Dendritic cell treated with granulocyte-macrophage colony-stimulating factor and Interleukin-4, amounts not matched to agents 40 ng/mL and 50 ng/mL, for 4 days (primary cell): ENCODE results near the gene HCK.

Source experiments
- H3K27ac Mint-ChIP-seq: one replicate; pipeline ENCODE4 v1.8.0; 2022; ENCODE audit warnings: mild to moderate bottlenecking, mixed read lengths
- H3K27me3 Mint-ChIP-seq: one replicate; pipeline ENCODE4 v1.8.0; 2022; ENCODE audit warnings: mild to moderate bottlenecking, mixed read lengths
- H3K36me3 Mint-ChIP-seq: one replicate; pipeline ENCODE4 v1.8.0; 2022; ENCODE audit warnings: low read depth, mixed read lengths
- H3K4me1 Mint-ChIP-seq: one replicate; pipeline ENCODE4 v1.8.0; 2022; ENCODE audit warnings: low read depth, mixed read lengths
- H3K4me3 Mint-ChIP-seq: one replicate; pipeline ENCODE4 v1.8.0; 2022; ENCODE audit warnings: mild to moderate bottlenecking, moderate library complexity, mixed read lengths
- H3K9me3 Mint-ChIP-seq: one replicate; pipeline ENCODE4 v1.8.0; 2022; ENCODE audit warnings: mixed read lengths
- intact Hi-C: fragments of 100-400 bp; cut with micrococcal nuclease; formaldehyde crosslinking; loops from one replicate; pipeline ENCODE4 v1.15.0; 2022

HCK gene

DNA sequence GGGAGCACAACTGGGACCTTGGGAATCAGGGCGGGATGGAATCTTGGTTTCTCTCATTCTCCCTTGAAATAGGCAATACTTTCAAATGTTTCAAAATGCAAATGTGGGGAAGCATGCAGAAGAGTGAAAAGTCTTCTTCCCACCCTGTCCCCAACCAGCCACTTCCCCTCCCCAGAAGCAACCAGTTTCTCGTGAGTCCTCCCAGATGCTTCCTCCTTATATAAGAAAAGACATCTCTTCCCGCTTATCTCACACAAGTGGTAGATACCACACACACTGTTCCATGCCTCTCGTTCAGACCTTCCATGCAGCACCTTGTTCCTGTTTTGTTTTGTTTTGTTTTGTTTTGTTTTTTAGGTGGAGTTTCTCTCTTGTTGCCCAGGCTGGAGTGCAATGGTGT is 25.1 kb downstream of the HCK start:
- intact Hi-C loops: loop anchor here (1.0 to 5.0 kb wide), 2 partner anchors 9 to 35 kb away; no protein-coding TSS in a partner anchor
- H3K27me3 Mint-ChIP-seq: no peaks in the 10 kb centered on the region
- peaks cover 100% of the 10 kb centered on the region for H3K36me3 Mint-ChIP-seq
- H3K9me3 Mint-ChIP-seq: no peaks in the 10 kb centered on the region
- H3K4me3 Mint-ChIP-seq: peak overlapping the region; percentile 27
- peak overlapping the region; percentile 59 for H3K27ac Mint-ChIP-seq
- H3K4me1 Mint-ChIP-seq: peaks cover 82% of the 10 kb centered on the region

- no peak overlapping the region for H3K4me3 Mint-ChIP-seq
- no peaks in the 10 kb centered on the region for H3K9me3 Mint-ChIP-seq
- peak overlapping the region; percentile 72 for H3K27ac Mint-ChIP-seq
- H3K36me3 Mint-ChIP-seq: peaks cover 100% of the 10 kb centered on the region
- H3K27me3 Mint-ChIP-seq: no peaks in the 10 kb centered on the region
- intact Hi-C loops: loop anchor here (5.0 kb wide), 1 partner anchor 36 kb away; no protein-coding TSS in a partner anchor
- peaks cover 81% of the 10 kb centered on the region for H3K4me1 Mint-ChIP-seq
Measured at GRCh38 chr20:32078322-32078721, 26.3 kb downstream of the HCK start.

DNA sequence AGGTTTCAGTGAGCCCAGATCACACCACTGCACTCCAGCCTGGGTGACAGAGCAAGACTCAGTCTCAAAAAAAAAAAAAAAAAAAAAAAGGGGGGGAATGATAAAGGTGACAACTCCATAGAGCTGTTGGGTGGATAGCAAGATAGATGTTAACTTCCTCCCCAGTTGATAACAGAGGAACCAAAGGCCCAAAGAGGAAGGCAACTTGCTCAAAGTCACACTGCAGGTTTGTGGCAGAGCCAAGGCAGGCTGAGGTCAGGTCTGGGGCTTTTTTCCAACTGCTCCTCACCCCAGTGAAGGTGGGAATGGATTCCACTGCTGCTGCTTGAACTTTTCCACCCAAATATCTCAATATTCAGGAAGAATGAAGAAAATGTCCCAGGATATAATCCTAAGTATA is 26.7 kb downstream of the HCK start:
- peaks cover 100% of the 10 kb centered on the region for H3K36me3 Mint-ChIP-seq
- H3K9me3 Mint-ChIP-seq: no peaks in the 10 kb centered on the region
- H3K27me3 Mint-ChIP-seq: no peaks in the 10 kb centered on the region
- H3K4me3 Mint-ChIP-seq: no peak overlapping the region
- H3K4me1 Mint-ChIP-seq: peaks cover 82% of the 10 kb centered on the region
- intact Hi-C loops: loop anchor here (5.0 kb wide), 1 partner anchor 36 kb away; no protein-coding TSS in a partner anchor
- H3K27ac Mint-ChIP-seq: peak overlapping the region; percentile 72

- Mint-ChIP-seq H3K9me3 (no peaks in the 10 kb centered on the region), H3K4me1 (peaks cover 80% of the 10 kb centered on the region), H3K36me3 (peaks cover 100% of the 10 kb centered on the region), H3K27me3 (no peaks in the 10 kb centered on the region), H3K27ac (peak overlapping the region; percentile 72), H3K4me3 (no peak overlapping the region)
- intact Hi-C loops: loop anchor here (5.0 kb wide), 1 partner anchor 37 kb away; no protein-coding TSS in a partner anchor
Measured at GRCh38 chr20:32079655-32080109, 27.6 kb downstream of the HCK start.

DNA sequence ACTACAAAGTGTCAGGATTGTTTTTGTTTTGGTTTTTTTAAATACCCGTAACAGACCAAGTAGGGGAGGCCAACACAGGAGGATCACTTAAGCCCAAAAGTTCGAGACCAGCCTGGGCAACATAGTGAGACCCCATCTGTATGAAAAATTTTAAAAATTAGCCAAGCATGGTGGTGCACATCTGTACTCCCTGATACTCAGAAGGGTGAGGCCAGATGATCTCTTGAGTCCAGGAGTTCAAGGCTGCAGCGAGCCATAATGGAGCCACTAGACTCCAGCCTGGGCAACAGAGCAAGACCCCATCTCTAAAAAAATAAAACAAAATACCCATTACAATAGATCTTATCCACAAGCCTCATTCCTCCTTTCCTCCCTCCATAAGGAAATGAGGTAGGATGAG is 28.7 kb downstream of the HCK start:
- Mint-ChIP-seq H3K4me1 (peaks cover 78% of the 10 kb centered on the region), H3K36me3 (peaks cover 100% of the 10 kb centered on the region), H3K4me3 (no peak overlapping the region), H3K27ac (peak overlapping the region; percentile 77), H3K27me3 (no peaks in the 10 kb centered on the region), H3K9me3 (no peaks in the 10 kb centered on the region)
- intact Hi-C loops: no loop called here

- peaks cover 67% of the 10 kb centered on the region for H3K4me1 Mint-ChIP-seq
- peak overlapping the region; percentile 26 for H3K27ac Mint-ChIP-seq
- peaks cover 100% of the 10 kb centered on the region for H3K36me3 Mint-ChIP-seq
- H3K9me3 Mint-ChIP-seq: no peaks in the 10 kb centered on the region
- intact Hi-C loops: no loop called here
- H3K27me3 Mint-ChIP-seq: no peaks in the 10 kb centered on the region
- H3K4me3 Mint-ChIP-seq: no peak overlapping the region
Measured at GRCh38 chr20:32083469-32083868, 31.4 kb downstream of the HCK start.

DNA sequence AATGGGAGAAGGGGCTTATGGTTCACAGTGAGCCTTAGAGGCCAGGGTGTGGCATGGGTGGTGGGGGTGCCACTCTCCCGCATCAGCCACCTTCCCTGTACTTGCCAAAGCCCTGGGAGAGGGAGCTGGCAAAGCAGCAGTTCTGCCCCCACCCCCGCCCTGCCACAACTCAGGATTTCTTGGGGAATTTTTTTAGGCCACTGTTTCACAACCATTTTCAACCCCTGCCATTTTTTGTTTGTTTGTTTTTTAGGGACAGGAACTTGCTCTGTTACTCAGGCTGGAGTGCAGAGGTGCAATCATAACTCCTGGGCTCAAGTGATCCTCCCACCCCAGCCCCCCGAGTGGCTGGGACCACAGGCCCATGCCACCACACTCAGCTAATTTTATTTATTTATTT is 35.0 kb downstream of the HCK start:
- H3K4me1 Mint-ChIP-seq: peaks cover 62% of the 10 kb centered on the region
- peaks cover 100% of the 10 kb centered on the region for H3K36me3 Mint-ChIP-seq
- intact Hi-C loops: no loop called here
- no peaks in the 10 kb centered on the region for H3K27me3 Mint-ChIP-seq
- H3K9me3 Mint-ChIP-seq: no peaks in the 10 kb centered on the region
- H3K4me3 Mint-ChIP-seq: no peak overlapping the region
- peak overlapping the region; percentile 15 for H3K27ac Mint-ChIP-seq

DNA sequence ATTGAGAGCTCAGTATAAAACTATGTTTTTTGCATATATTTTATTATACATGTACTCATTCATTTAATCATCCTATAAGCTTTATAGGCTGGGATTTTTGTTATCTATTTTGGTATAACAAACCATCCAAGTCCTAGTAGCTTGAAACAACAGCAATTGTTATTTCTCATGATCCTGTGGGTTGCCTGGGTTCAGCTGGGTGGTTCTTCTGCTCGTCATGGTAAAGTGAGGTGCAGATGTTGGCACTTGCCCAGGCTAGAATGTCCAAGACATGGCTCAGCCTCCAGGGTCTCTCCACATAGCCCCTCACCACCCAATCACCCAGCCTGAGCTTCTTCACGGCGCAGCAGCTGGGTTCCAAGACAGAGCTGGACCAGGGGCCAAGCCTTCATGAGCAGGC is 36.7 kb downstream of the HCK start:
- H3K4me1 Mint-ChIP-seq: peaks cover 50% of the 10 kb centered on the region
- intact Hi-C loops: no loop called here
- H3K9me3 Mint-ChIP-seq: no peaks in the 10 kb centered on the region
- peaks cover 100% of the 10 kb centered on the region for H3K36me3 Mint-ChIP-seq
- no peak overlapping the region for H3K27ac Mint-ChIP-seq
- H3K27me3 Mint-ChIP-seq: no peaks in the 10 kb centered on the region
- H3K4me3 Mint-ChIP-seq: no peak overlapping the region

- intact Hi-C loops: loop anchor here (5.0 kb wide), 1 partner anchor 237 kb away; no protein-coding TSS in a partner anchor
- Mint-ChIP-seq H3K4me1 (peaks cover 42% of the 10 kb centered on the region), H3K36me3 (peaks cover 100% of the 10 kb centered on the region), H3K4me3 (no peak overlapping the region), H3K27me3 (no peaks in the 10 kb centered on the region), H3K9me3 (no peaks in the 10 kb centered on the region), H3K27ac (peak overlapping the region; percentile 71)
Measured at GRCh38 chr20:32089637-32090362, 37.8 kb downstream of the HCK start.

- intact Hi-C loops: loop anchor here (1.0 to 5.0 kb wide), 3 partner anchors 57 to 240 kb away; no protein-coding TSS in a partner anchor
- H3K9me3 Mint-ChIP-seq: no peaks in the 10 kb centered on the region
- no peak overlapping the region for H3K4me3 Mint-ChIP-seq
- H3K4me1 Mint-ChIP-seq: peaks cover 23% of the 10 kb centered on the region
- no peaks in the 10 kb centered on the region for H3K27me3 Mint-ChIP-seq
- H3K27ac Mint-ChIP-seq: no peak overlapping the region
- H3K36me3 Mint-ChIP-seq: peaks cover 100% of the 10 kb centered on the region
Measured at GRCh38 chr20:32091888-32092346, 39.9 kb downstream of the HCK start.

DNA sequence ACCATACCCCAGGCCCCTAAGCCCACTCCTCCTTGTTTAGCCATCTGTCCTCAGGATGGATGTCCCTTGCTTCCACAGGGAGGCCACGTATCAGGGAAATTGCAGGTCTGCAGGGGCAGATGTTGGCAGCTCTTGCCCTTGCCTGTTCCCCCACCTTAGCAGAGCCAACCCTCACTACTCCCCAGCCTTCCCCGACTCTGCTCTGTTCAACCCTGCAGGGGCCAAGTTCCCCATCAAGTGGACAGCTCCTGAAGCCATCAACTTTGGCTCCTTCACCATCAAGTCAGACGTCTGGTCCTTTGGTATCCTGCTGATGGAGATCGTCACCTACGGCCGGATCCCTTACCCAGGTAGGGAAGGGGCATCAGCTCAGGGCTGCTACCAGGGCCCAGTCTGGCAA is 46.7 kb downstream of the HCK start:
- peaks cover 5% of the 10 kb centered on the region for H3K4me1 Mint-ChIP-seq
- no peaks in the 10 kb centered on the region for H3K27me3 Mint-ChIP-seq
- no peak overlapping the region for H3K4me3 Mint-ChIP-seq
- no peak overlapping the region for H3K27ac Mint-ChIP-seq
- intact Hi-C loops: no loop called here
- H3K9me3 Mint-ChIP-seq: no peaks in the 10 kb centered on the region
- peaks cover 100% of the 10 kb centered on the region for H3K36me3 Mint-ChIP-seq

GRCh38 chr20:32108814-32109391 is 56.9 kb downstream of the HCK start:
- H3K27me3 Mint-ChIP-seq: no peaks in the 10 kb centered on the region
- peaks cover 40% of the 10 kb centered on the region for H3K4me1 Mint-ChIP-seq
- intact Hi-C loops: loop anchor here (1.0 to 10.0 kb wide), 2 partner anchors 98 to 546 kb away; partner anchors contain the start of genes PLAGL2 and POFUT1
- H3K27ac Mint-ChIP-seq: peak overlapping the region; percentile 93
- H3K36me3 Mint-ChIP-seq: peaks cover 17% of the 10 kb centered on the region
- H3K9me3 Mint-ChIP-seq: no peaks in the 10 kb centered on the region
- H3K4me3 Mint-ChIP-seq: no peak overlapping the region

DNA sequence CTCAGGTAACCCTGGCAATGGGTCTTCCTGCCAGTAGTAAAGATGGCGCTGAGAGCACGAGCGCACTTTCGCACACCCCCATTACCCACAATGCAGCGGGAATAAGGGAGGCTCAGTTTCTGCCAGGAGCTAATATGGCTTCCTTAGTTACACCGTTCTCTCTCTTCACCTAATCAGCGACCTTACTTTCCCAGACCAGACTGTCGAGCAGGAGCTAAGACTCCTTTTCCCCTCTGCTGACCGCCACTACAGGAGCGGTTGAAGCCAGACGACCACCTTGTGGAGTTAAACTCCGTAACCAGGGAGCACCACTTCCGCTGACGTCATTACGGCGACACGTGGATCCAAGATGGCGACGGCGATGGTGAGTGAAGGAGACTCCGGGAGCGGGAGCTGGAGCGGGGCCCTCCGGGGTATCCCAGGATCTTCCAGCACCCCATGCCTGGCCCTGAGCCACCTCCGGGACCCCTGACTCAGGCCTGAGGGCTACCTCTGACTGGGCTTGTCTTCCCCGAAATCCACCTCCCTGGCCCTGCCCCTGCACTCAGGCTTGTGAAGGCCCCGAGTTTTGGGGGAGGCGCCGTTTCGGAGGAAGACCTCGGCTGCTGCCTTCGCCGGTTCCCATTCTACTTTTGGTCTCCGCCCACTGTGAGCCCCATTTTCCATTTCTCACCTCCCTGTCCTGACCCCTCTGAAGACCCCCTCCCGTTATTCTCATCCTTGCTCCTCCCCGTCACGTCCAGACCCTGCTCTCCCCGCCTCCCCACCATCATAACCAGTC is 57.5 kb downstream of the HCK start, which contains the start of gene TM9SF4:
Gene TM9SF4 (plus strand): TSS at position 323 of the 781 bp plus-strand sequence. CDS start 27 bp downstream, at position 350.
- no peaks in the 10 kb centered on the region for H3K27me3 Mint-ChIP-seq
- intact Hi-C loops: loop anchor here (1.0 to 10.0 kb wide), 2 partner anchors 98 to 545 kb away; partner anchors contain the start of genes PLAGL2 and POFUT1
- no peaks in the 10 kb centered on the region for H3K9me3 Mint-ChIP-seq
- peak within 1 kb of the TSS; percentile 93 for H3K27ac Mint-ChIP-seq
- H3K4me1 Mint-ChIP-seq: peaks cover 47% of the 10 kb centered on the region
- H3K36me3 Mint-ChIP-seq: peaks cover 15% of the 10 kb centered on the region
- peak within 1 kb of the TSS; percentile 97 for H3K4me3 Mint-ChIP-seq
